HepG2 (cell line): ENCODE data around the gene UNC5B. TPM values are rescaled to one million over a fixed set of nuclear protein-coding genes. Genes with fewer than 3 reads are reported as not detected.

ENCODE experiments used
- ADNP ChIP-seq: sonication (generic); formaldehyde crosslinking; IDR thresholded peaks from 2 replicates; pipeline ENCODE4 v1.4.0; 2020; ENCODE audit warnings: missing genetic modification reagents
- ARID2 ChIP-seq: sonication (generic); formaldehyde crosslinking; IDR thresholded peaks from 2 replicates; pipeline ENCODE4 v1.8.1; 2022; ENCODE audit warnings: mild to moderate bottlenecking, missing genetic modification reagents, borderline replicate concordance
- CBX1 ChIP-seq: IDR thresholded peaks from one replicate; pipeline ENCODE4 v1.6.1; 2016; ENCODE audit warnings: antibody characterized with exemption, low read depth
- ETS1 ChIP-seq: sonication (generic); formaldehyde crosslinking; IDR thresholded peaks from 2 replicates; pipeline ENCODE4 v1.4.0; 2020; ENCODE audit warnings: missing genetic modification reagents
- FOXA1 ChIP-seq, 2 experiments: fragments of 450-650 bp in 1 of 2; sonication (generic) in 1 of 2; formaldehyde crosslinking in 1 of 2; IDR thresholded peaks; 2 replicates each; pipeline versions ENCODE4 v1.4.0 to v1.6.1; 2016 to 2020; ENCODE audit warnings: missing genetic modification reagents in 1 of 2
- HNRNPH1 ChIP-seq: fragments of 200-400 bp; formaldehyde crosslinking; optimal IDR thresholded peaks from 2 replicates; pipeline ENCODE3; 2017; ENCODE audit warnings: mild to moderate bottlenecking, low read depth, low read length
- HOXA3 ChIP-seq: sonication (generic); formaldehyde crosslinking; IDR thresholded peaks from 2 replicates; pipeline ENCODE4 v1.5.0; 2020; ENCODE audit warnings: missing genetic modification reagents
- NFE2L1 ChIP-seq: sonication (generic); formaldehyde crosslinking; IDR thresholded peaks from 2 replicates; pipeline ENCODE4 v1.4.0; 2020; ENCODE audit warnings: missing genetic modification reagents, mild to moderate bottlenecking, borderline replicate concordance
- NR2F1 ChIP-seq, 2 experiments: fragments of 450-650 bp in 1 of 2; formaldehyde crosslinking in 1 of 2; IDR thresholded peaks; 2 replicates each; pipeline versions ENCODE4 v1.5.0 to v1.6.1; 2016 to 2020; ENCODE audit warnings: mild to moderate bottlenecking in 1 of 2, missing compliant biosample characterization in 1 of 2, missing genetic modification reagents in 1 of 2, moderate library complexity in 1 of 2
- NRL ChIP-seq: sonication (generic); formaldehyde crosslinking; IDR thresholded peaks from 2 replicates; pipeline ENCODE4 v1.5.0; 2020; ENCODE audit warnings: missing genetic modification reagents, mild to moderate bottlenecking, moderate library complexity, borderline replicate concordance
- PATZ1 ChIP-seq: sonication (generic); formaldehyde crosslinking; IDR thresholded peaks from 2 replicates; pipeline ENCODE4 v1.4.0; 2020; ENCODE audit warnings: missing genetic modification reagents
- PITX1 ChIP-seq: sonication (generic); formaldehyde crosslinking; IDR thresholded peaks from 2 replicates; pipeline ENCODE4 v1.5.1; 2020; ENCODE audit warnings: mild to moderate bottlenecking, missing genetic modification reagents
- TARDBP ChIP-seq: sonication (generic); formaldehyde crosslinking; IDR thresholded peaks from 2 replicates; pipeline ENCODE4 v1.8.0; 2022; ENCODE audit warnings: mild to moderate bottlenecking, missing genetic modification reagents
- TRIM24 ChIP-seq: sonication (generic); formaldehyde crosslinking; IDR thresholded peaks from 2 replicates; pipeline ENCODE4 v1.8.0; 2022; ENCODE audit warnings: mild to moderate bottlenecking, missing genetic modification reagents
- YY1 ChIP-seq: IDR thresholded peaks from 2 replicates; pipeline ENCODE4 v1.6.1; 2011; ENCODE audit warnings: low read length, low read depth, moderate library complexity, mild to moderate bottlenecking; ENCODE audit not compliant: insufficient read depth, insufficient replicate concordance
- ZIK1 ChIP-seq: sonication (generic); formaldehyde crosslinking; IDR thresholded peaks from 2 replicates; pipeline ENCODE4 v1.5.0; 2020; ENCODE audit warnings: mild to moderate bottlenecking, low read depth, missing genetic modification reagents, borderline replicate concordance
- ZNF121 ChIP-seq: sonication (generic); formaldehyde crosslinking; IDR thresholded peaks from 2 replicates; pipeline ENCODE4 v1.5.0; 2020; ENCODE audit warnings: mild to moderate bottlenecking, missing genetic modification reagents
- ZNF282 ChIP-seq: fragments of 450-650 bp; IDR thresholded peaks from 2 replicates; pipeline ENCODE4 v1.6.1; 2018; ENCODE audit not compliant: partially characterized antibody
- ZNF337 ChIP-seq: sonication (generic); formaldehyde crosslinking; IDR thresholded peaks from 2 replicates; pipeline ENCODE4 v1.5.1; 2020; ENCODE audit warnings: missing genetic modification reagents, low read depth, mild to moderate bottlenecking, borderline replicate concordance
- ZNF451 ChIP-seq: sonication (generic); formaldehyde crosslinking; IDR thresholded peaks from 2 replicates; pipeline ENCODE4 v1.5.0; 2020; ENCODE audit warnings: mild to moderate bottlenecking, missing genetic modification reagents
- ZNF589 ChIP-seq: sonication (generic); formaldehyde crosslinking; conservative IDR thresholded peaks from 2 replicates; pipeline ENCODE4 v1.8.0; 2022; ENCODE audit warnings: mild to moderate bottlenecking, moderate library complexity, missing genetic modification reagents
- ZNF740 ChIP-seq: sonication (generic); formaldehyde crosslinking; IDR thresholded peaks from 2 replicates; pipeline ENCODE4 v1.4.0; 2020; ENCODE audit warnings: missing genetic modification reagents
- polyA plus RNA-seq, 8 experiments: library from polyadenylated mRNA; depleted of rRNA in 3 of 8; stranded (reverse) in 7 of 8; unstranded in 1 of 8; fragments of >200 nt; fragmentation: Illumina TruSeq in 4 of 8; extraction: Trizol in 4 of 8; gene quantifications; 2 replicates each; pipeline versions ENCODE4 v1.2.1 to v1.2.3, GENCODE V29; 2011 to 2016; ENCODE audit warnings: low read depth in 4 of 8, missing spikeins in 1 of 8, mixed read lengths in 1 of 8; ENCODE audit not compliant: insufficient read depth in 1 of 8
- total RNA-seq, 5 experiments: library from RNA; depleted of rRNA; stranded (reverse); fragments of >200 nt; fragmentation: Illumina TruSeq; extraction: Trizol; gene quantifications; 2 replicates each; pipeline ENCODE4 v1.2.3, GENCODE V29; 2016; ENCODE audit warnings: low read depth in 1 of 5
- TF ChIP-seq, protein P1 (sequence below): sonication (generic); formaldehyde crosslinking; conservative IDR thresholded peaks from 2 replicates; pipeline ENCODE4 v1.4.0; 2020; ENCODE audit warnings: missing genetic modification reagents

UNC5B gene
- total and polyA plus RNA-seq, 2 of the 13 experiments (the other 11 are each of a cell fraction or from before 2014, with no cell fraction given) = 0.07 TPM

GRCh38 chr10:71347587-71348395 is 135.4 kb downstream of the UNC5B start (continued):
- no peak for TF ChIP-seq NFE2L1
- peak; percentile 94 for TF ChIP-seq PATZ1 (CRISPR knock-in tag)
- TF ChIP-seq ZNF337 (CRISPR knock-in tag) = 0 out of 2 replicates have a peak, but pooled peaks have one; percentile 48
- TF ChIP-seq TRIM24 (CRISPR knock-in tag) = peak; percentile 68; the same call in 1 of the 2 replicates
- no peak for TF ChIP-seq ETS1 (CRISPR knock-in tag)
- TF ChIP-seq PITX1 (CRISPR knock-in tag) = peak; percentile 78
- TF ChIP-seq ZNF740 (CRISPR knock-in tag) = 0 out of 2 replicates have a peak, but pooled peaks have one; percentile 38
- no peak for TF ChIP-seq ZNF589
- no peak; the same call in 1 of the 2 replicates for TF ChIP-seq ZNF451 (CRISPR knock-in tag)
- TF ChIP-seq NRL (CRISPR knock-in tag) = peak; percentile 68; the same call in 1 of the 2 replicates
- TF ChIP-seq TARDBP (CRISPR knock-in tag) = peak; percentile 78; the same call in 1 of the 2 replicates
- no peak for TF ChIP-seq FOXA1 (IDR thresholded peaks at IDR 0.05)
- TF ChIP-seq FOXA1 (CRISPR knock-in tag; IDR thresholded peaks at IDR 0.05) = peak; percentile 93
- TF ChIP-seq HOXA3 = peak; percentile 80
- TF ChIP-seq ADNP (CRISPR knock-in tag) = peak; percentile 44; the same call in 1 of the 2 replicates
- TF ChIP-seq CBX1 = no peak
- TF ChIP-seq ZNF121 (CRISPR knock-in tag) = 0 out of 2 replicates have a peak, but pooled peaks have one; percentile 27
- TF ChIP-seq ZNF282 = no peak
- no peak for TF ChIP-seq ARID2 (CRISPR knock-in tag)
- no peak for TF ChIP-seq HNRNPH1
- TF ChIP-seq, protein P1, sequence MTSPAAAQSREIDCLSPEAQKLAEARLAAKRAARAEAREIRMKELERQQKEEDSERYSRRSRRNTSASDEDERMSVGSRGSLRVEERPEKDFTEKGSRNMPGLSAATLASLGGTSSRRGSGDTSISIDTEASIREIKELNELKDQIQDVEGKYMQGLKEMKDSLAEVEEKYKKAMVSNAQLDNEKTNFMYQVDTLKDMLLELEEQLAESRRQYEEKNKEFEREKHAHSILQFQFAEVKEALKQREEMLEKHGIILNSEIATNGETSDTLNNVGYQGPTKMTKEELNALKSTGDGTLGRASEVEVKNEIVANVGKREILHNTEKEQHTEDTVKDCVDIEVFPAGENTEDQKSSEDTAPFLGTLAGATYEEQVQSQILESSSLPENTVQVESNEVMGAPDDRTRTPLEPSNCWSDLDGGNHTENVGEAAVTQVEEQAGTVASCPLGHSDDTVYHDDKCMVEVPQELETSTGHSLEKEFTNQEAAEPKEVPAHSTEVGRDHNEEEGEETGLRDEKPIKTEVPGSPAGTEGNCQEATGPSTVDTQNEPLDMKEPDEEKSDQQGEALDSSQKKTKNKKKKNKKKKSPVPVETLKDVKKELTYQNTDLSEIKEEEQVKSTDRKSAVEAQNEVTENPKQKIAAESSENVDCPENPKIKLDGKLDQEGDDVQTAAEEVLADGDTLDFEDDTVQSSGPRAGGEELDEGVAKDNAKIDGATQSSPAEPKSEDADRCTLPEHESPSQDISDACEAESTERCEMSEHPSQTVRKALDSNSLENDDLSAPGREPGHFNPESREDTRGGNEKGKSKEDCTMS (CRISPR knock-in tag) = no peak
- no peak for TF ChIP-seq ZIK1 (CRISPR knock-in tag)
- TF ChIP-seq YY1 = peak; percentile 58
- no peak for TF ChIP-seq NR2F1 (CRISPR knock-in tag; IDR thresholded peaks at IDR 0.05)
